Neural progenitor cell (in vitro differentiated cells): ENCODE measurements around the gene NOL3.

ENCODE experiments used
- EZH2 ChIP-seq: fragments of 200-600 bp; sonication (generic); IDR thresholded peaks from 2 replicates; pipeline ENCODE4 v1.6.1; 2017; ENCODE audit warnings: antibody characterized with exemption, mild to moderate bottlenecking, moderate library complexity
- EZH2phosphoT487 ChIP-seq: fragments of 200-600 bp; sonication (generic); IDR thresholded peaks from 2 replicates; pipeline ENCODE4 v1.6.1; 2017; ENCODE audit warnings: antibody characterized with exemption
- TF ChIP-seq, protein P1 (sequence below): fragments of 200-600 bp; sonication (generic); IDR thresholded peaks from 2 replicates; pipeline ENCODE4 v1.5.1; 2017; ENCODE audit warnings: antibody characterized with exemption, mild to moderate bottlenecking

DNA sequence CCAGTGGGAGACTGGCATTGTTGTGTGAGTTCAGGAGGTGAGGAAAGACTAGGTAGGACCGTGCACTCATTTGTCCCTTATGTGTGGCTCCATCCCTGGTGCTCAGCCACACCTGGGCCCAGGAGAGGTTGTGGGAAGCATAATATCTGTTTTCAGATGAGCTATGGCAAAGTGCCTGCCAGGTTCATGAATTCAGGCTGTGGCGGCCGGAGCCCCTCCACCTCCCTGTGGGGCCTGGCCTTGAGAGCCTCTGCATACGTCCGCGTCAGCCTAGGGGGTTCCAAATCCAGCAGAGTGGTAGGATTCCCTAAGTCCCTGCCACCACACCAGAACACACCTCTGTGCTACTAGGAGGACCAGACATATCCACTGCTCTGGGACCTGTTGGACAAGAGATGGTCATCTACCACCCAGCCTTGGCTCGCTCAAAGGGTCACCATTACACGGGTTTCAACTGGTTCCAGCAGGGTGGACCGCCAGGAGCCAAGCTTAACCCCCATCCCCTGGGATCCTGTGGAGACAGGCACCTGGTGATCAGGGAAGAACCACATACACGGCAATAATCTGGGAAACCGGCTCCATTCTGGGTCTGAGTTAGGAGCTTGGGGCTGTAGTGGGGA, 21.6 kb upstream of the NOL3 start:
- TF ChIP-seq, protein P1, sequence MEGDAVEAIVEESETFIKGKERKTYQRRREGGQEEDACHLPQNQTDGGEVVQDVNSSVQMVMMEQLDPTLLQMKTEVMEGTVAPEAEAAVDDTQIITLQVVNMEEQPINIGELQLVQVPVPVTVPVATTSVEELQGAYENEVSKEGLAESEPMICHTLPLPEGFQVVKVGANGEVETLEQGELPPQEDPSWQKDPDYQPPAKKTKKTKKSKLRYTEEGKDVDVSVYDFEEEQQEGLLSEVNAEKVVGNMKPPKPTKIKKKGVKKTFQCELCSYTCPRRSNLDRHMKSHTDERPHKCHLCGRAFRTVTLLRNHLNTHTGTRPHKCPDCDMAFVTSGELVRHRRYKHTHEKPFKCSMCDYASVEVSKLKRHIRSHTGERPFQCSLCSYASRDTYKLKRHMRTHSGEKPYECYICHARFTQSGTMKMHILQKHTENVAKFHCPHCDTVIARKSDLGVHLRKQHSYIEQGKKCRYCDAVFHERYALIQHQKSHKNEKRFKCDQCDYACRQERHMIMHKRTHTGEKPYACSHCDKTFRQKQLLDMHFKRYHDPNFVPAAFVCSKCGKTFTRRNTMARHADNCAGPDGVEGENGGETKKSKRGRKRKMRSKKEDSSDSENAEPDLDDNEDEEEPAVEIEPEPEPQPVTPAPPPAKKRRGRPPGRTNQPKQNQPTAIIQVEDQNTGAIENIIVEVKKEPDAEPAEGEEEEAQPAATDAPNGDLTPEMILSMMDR = no peak
- no peak for TF ChIP-seq EZH2phosphoT487
- no peak for TF ChIP-seq EZH2
